Stimulated activated CD4-positive, alpha-beta T cell treated with anti-CD3 and anti-CD28 coated beads, Interleukin-12 subunit alpha, Interleukin-12 subunit beta, amount 100 ng/mL, for 48 hours (primary cell): Measurements from ENCODE around the gene HOXC13.

Experiments
- DNase-seq, 3 donors: peaks; one replicate each; pipeline ENCODE4 v3.0.0-alpha.2; 2020; ENCODE audit warnings: low read depth in 2 of 3, low spot score in 1 of 3

The HOXC13 gene

DNA sequence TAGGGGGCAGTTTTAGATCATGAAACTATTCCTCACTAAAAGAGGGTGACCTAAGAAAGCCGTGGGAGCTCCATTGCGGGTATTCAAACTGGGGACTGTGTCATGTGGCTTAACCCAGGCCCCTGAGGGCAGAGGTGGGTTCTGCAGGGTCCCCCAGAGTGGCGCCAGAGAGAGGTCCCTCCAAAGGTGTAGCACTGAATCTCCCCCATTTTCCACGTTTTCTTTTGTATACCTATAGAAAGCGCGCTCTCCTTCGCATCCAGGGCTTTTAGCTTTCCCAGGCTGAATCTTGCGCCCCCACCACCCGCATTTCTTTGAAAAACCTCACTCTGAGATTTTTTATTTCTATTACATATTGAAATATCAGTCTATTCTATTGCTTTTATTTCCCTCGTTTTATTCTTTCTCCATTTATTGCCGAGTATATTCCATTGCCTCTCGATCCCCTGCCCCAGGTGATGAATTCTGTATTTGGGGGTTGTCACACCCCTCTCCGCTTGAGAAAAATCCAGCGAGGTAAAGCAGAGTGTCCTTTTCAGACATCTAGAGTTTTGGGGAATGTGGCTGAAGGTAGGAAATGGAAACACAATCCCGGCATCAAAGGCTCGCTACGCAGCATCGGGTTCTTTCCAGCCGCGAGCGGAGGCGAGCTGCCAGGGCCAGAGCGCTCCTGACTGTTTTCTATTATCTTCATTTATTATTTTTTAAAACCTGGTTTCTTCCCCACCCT is 870 bp upstream of the HOXC13 start:
- DNase-seq: no peak

DNA sequence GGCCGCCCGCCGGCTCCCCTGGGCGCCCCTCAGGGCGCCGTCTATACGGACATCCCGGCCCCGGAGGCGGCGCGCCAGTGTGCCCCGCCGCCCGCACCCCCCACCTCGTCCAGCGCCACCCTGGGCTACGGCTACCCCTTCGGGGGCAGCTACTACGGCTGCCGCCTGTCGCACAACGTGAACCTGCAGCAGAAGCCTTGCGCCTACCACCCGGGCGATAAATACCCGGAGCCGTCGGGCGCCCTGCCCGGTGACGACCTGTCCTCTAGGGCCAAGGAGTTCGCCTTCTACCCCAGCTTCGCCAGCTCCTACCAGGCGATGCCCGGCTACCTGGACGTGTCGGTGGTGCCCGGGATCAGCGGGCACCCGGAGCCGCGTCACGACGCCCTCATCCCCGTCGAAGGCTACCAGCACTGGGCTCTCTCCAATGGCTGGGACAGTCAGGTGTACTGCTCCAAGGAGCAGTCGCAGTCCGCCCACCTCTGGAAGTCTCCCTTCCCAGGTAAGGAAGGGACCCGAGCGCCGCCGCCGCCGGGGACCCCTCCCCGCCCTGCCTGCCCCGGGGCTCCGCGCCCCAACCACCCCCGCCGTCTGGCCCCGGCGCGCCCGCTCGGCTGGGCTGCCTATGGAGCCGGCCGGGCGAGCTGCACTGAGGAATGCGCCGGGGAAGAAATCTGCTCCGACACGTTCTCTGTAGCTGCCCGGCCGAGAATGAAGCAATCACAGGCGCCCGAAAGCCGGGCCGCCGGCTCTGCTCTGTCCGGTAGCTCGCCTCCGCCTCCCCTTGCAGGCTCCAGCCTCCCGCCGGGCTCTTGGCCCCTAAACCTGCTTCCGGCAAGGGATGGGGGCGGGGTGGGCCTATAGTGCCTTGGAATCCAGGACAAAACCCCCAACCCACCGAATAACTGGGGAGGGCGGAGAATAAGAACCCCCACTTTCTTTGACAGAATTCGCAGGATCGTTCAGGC is 794 bp downstream of the HOXC13 start:
- no peak for DNase-seq

DNA sequence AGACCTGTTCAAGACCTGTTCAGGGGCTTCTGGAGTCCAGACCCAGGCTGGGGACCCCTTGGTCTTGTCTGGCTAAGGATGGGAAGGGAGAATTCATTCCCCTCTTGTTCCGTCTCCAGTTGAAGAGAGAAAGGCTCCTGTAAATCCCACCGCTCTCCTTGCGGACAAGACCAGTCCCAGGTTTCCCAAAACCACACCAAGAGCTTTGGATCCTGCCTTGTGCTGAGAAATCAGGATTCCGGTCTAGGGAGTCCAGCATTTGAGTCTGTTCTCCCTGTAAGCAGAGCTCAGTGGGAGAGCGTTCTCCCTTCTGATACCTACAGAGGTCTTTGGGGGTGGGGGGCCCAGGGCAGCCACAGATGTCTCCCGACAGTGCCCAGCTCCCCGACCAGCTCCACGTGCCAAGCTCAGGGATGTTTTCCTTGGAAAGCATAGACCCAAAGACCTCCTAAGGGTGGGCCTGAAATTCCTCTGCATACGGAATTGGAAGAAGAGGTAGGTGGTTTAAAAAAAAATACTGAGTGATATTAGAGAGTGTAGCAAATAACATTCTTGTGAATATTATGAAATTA is 1.9 kb downstream of the HOXC13 start:
- no peak for DNase-seq

DNA sequence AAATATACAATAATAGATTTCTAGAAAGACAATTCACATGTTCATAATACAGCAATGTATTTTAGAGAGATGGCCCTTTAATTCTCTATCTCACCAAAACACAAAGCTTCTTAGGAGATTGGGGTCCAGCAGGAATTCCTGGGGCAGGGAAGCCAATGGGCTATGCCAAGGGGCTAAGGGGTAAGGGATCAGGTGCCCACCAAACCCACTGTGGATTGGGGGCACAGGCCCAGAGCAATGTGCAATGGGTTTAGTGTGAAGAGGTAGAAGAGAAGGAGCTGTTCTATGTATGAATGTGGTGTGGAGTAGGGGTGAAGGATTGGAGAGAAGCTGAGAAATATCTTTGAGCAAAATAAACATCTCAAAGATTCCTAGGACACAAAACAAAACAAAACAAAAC is 2.6 kb downstream of the HOXC13 start:
- no peak for DNase-seq

DNA sequence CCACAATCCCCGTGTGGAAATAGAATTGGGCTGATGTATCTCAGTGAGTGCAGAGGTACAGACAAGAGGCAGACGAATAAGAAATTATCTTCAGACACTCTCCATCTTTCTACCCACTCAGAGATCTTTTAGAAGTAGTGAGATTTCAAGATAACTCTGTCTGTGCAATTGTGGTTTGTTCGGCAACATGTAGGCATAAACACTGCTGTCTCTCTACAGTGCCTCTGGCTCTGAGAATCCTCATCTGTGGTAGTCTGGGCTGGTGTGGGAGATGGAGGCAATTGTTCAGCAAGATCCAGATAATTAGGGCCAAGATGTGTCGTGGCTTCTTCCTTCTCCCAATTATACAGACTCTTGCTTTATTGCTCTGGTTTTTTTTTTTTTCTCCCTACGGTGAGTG is 3.1 kb downstream of the HOXC13 start:
- no peak for DNase-seq

DNA sequence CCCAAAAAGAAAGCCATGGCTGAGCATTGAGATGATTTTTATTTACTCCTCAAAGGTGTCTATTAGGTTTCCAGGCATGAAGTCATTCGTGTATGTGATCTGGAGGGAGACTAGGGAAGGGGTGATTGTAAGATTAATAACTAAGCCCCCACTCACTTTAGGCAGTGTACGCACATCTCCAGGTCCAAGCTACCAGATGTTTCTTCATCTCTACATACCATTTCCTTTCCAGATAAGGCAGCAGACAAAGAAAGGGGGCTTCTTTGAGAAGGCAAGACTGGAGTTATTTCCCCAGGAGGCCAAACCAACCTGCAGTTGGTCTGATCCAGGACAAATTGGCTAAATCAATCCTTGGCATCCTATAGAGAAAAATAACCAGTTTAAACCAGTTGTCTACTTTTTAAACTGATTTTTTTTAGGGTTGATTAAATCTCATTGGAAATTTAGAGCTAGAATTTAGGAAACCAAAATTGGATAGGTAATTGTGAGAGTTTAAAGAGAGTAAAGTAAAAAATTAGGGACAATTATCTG is 3.9 kb downstream of the HOXC13 start:
- DNase-seq: no peak

DNA sequence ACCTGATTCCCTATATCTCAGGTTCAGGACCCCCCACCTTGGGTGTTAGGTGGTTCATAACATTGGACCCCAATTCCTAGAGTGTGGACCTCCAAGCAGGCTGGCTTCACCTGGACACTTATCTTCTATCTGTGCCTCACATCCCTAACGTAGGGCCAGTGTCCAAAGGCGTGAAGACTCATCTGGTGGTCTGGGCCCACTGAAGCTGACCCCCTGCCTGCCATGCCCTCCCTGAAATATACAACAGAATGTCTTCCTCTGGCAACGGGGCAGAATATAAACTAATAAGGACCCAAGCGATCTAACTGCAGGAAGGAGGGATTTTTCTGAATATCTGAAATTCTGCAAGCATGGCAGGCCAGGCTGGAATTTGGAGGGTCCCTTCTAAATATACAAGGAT is 5.6 kb downstream of the HOXC13 start:
- no peak for DNase-seq

DNA sequence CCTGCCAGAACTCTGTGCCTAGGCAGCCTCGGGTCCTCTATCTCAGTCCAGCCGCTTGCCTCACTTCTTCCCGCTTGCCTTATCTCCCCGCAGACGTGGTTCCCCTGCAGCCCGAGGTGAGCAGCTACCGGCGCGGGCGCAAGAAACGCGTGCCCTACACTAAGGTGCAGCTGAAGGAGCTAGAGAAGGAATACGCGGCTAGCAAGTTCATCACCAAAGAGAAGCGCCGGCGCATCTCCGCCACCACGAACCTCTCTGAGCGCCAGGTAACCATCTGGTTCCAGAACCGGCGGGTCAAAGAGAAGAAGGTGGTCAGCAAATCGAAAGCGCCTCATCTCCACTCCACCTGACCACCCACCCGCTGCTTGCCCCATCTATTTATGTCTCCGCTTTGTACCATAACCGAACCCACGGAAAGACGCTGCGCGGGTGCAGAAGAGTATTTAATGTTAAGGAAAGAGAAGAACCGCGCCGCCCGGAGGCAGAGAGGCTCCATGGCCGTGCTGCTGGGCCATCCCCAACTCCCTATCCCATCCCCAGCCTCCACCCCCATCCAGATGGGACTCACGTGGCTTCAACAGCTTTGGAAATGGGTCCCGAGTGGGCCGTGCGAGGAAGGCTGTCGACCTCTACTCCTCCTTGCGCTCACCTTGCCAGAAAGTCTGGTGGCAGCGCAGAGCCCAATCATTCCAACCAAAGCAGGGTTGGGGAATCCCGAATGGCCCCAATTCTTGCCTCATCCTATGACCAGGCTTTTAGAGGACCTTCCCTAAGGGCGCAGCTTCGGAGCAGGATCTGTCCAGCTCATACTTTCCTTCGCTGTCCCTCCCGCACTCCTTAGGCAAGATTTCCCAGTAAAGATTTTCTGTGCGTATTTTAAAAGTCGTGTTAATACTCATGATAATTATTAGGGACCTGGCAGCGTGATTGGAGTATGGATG is 6.5 kb downstream of the HOXC13 start:
- no peak for DNase-seq

DNA sequence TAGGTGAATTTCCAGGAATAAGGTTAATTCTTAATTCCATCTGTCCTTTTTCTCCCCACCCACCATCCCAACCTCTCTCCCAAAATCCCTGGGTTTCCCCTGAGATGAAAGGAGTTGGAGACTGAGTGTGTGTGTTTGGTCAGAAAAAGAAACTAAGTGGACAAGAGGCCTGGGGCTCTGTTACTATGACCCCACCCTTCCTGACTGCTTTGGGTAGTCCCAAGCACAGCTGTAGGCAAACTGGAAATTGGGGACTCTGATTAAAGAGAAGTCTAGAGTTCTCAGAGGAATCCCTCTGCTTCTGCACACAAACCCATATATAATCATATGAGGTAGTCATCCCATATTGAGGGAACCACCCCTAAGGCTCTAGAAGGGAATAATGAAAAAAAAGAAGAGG is 9.1 kb downstream of the HOXC13 start:
- DNase-seq: no peak

DNA sequence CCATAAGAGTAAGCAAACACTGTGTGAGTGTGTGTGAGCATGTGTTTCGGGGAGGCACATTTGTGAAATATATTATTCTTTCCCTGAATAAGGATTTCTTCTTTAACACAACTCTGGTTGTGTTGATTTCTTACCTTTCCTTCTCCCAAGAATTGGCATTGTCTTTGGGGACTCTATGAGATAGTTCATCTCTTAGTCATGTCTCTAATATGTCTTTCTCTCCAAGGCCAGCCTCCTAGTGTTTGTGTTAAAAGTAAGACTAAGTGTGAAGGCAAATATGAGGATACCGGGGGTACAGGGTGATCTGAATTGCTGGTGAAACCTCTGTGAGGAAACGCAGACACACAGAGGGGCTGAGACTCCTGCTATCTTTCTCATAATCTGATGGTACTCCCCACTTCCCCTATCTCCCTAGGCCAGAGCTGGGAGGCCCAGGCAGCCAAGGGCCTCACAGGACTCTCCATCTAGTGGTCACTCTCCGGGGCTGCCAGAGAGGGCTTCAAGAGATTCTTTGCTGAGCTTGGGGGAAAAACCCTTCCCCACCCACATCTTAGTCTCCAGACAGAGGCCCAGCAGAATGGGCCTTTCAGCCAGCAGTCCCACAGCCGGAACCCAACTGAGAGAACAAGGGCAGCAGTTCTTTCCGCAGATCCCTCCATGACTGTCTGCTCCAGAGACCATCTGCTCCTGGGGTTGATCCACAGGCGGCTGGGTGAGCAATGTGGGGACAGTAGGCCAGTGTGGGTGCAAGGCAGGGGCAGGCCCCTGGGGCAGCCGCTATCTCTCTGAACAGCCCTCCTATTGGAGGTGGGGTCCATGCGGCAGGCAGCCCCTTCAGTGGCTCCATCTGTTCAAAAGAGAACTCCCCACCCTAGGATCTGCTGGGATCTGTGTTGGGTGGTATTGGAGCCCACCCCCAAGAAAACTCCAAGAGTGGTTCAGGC is 10.3 kb downstream of the HOXC13 start:
- DNase-seq: no peak

DNA sequence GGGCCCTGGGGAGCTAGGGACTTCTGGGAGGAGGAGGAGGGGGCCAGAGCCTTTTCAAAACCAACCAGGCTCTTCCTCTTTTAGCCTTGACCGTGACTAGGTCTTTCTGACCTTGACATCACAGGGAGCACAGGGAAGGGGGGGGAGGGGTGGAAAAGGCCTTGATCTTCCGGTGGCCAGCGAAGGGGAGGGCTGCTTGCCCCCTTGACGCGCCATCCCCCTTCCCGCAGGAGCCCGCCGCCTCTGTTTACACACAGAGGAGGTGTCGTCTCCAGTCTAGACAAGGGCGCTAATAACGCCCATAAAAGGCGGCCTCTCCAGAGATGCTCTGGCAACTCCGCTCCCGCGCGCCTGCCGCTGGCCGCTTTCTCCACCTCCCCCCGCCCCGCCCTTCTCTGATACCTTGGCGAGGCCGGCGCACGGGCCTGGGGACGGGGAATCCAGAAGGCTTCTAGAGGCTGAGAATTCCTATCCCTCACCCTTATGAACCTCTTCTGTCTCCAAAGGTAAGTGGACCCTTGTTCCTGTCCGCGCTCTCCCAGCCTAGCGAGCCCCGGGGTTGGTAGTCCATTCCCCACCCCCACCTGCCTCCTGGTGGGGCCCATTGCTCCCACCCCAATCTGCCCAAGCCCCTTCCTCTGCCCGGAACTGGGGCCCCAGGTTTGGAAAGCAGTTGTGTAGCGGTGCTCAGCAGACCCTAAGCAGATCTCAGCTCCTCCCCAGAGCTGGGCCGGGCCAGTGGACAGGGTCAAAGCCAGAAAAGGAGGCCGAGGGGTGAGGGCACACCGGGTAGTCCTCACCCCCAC is 11.2 kb downstream of the HOXC13 start:
- DNase-seq: no peak

DNA sequence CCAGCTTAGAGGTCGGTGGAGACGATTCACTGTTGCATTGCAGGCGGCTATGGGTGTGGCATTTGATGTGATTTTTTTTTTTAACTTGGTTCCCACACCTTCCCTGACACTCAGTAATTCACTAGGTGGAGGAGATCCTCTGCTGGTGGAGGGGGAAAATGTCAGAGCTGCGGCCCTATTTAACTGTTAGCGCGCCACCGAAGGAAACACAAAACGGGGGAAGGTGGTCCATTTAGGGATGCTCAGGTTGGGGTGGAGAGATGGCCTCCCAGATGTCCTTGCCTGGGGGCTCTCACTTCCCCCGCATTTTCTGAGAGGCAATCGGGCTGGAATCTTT is 11.8 kb downstream of the HOXC13 start:
- no peak for DNase-seq

DNA sequence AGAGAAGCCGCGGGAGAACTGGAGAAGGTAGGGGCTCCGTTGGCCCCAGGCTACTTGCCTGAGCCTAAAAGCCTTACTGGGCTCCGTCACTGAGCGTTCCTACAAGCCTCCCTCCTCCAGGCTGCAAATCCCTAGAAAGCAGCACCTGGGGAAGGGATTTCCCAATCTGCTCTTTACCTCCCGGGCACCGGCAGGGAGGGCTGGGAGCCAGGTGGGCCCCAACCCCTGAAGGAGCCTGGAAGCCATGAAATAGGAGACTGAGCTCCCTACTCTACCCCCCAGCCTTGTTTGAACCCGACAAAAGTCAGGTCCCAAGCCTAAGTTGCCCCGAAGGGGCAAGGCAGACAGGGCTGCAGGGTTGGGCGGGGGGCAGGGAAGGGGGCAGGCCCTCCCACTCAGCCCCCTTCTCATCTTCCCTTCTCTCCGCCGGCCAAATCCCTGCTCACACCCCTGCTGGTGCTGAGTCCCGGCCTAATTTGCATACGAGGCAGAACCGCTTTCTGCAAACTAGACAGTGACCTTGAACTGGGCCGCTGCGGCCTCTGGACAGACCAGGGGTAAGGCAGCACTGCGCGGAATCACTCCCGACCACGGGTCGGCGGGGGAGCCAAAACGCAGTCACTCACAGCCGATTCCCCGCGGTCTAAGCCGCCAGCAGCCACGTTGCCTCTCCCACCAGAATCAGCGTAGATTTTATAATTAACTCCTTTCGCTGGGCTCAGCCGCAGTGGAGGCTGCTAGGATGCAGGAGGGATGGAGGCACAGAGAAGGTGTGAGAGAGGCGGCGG is 12.4 kb downstream of the HOXC13 start:
- DNase-seq: no peak

DNA sequence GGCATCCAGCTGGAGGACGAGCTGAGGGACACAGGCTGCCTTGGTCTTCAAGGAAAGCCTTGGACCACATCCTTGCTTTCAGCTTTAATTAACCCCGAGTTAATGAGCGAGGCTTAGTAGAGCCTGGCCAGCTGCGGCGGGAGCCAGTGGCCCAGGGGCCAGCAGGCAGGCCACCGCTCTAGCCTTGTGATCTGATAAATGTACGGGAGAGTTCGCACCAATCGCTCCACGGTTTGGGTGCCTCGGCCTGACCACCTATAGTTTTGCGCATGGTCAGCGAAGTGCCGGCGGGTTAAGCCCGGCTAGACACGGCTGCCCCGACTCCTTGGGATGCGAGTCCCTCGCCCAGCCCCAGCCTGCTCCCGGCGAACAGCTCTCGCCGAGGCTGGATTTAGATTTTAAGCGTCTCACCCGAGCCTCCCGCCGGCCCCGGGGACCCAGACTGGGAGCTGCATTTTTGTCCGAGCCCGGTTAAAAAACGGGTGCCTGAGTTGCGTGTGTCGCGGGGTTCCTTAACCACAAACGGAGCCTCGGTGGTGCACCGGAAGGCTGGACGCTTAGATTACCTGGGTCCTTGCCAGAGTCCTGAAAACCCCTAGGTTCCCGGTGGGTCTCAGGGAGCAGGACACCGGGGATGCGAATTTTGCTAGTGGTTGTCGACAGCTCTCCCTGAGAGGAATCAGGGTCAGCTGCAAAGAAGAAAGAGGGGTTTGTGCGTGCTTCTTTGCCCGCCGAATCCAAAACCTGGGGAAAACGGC is 13.1 kb downstream of the HOXC13 start:
- no peak for DNase-seq

DNA sequence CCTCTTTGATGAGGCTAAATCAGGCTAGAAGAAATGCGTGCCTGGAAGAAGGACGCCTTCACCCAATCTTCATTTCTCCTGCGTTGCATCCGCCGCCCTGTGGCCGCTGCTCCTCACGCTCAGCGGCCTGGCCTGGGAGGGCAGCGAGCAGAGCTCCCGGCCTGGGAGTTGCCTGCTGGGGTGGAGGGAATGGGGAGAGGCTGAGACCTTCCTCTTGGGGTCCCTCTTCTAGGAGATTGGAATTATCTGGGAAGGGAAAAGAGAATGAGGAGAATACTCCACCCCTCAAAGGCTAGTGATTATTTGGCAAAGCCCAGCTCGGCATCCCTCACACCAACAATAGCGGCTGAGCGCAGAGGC is 13.7 kb downstream of the HOXC13 start:
- DNase-seq: no peak

DNA sequence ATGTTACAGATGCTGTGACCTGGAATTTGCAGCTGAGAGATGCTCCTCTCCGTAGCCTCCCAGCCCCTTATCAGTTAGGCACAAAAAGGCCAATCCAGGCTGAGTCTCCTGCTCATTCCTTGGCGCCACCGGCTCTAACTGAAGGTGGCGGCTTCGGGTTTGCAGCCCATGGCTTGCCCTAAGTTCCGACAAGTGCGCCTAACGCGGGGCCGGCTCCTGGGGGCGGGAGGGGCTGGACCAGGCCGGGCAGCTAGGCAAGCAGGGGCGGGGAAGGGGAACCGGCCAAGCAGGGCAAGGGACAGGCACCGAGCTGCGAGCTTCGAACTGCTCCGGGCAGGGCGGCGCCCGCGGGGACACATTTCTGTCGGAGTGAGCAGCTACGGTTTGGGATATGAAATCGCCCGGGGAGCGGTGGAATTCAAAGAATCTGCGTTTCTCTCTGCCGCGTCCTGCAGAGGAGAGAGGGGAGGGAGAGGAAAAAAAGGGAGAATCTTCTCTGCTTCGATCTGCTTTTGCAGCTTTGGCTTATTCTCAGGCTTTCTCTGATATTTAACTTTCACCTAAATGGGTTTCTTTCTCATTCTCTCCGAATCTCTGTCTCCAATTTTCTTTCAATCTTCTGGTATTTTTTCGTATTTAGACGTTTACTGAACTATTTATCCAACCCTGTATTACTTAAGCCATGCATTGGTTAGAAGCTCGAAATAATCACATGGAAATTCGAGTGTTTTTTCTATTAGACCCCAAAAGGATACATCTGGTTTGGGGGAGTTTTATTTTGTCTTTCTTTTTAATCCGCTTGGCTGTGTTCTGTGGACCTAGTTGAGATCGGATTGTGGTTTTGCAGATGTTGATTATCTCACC is 14.5 kb downstream of the HOXC13 start:
- no peak for DNase-seq
